ENCODE data around the gene ZC3H7B.

DNA sequence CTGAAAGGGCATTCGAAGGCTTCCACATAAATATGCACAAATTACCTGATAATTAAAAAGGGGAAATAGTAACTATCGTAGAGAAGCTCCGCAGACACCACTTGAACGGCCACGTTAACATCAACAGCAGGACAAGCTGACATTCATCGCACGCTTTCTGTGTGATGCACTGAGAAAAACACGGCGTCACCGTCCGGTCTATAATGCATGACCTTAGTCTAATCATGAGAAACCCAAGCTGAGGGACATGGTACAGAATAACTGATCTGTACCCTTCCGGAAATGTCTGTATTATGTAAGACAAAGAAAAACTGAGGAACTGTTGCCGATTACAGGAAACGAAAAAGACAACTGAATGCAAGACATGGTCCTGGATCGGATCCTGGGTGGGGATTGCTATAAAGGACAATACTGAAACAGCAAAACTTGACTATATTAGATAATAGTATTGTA is 14.7 kb upstream of the ZC3H7B start:
- no peak for TF ChIP-seq POLR2A (IDR thresholded peaks at IDR 0.05)
- TF ChIP-seq, protein P1, sequence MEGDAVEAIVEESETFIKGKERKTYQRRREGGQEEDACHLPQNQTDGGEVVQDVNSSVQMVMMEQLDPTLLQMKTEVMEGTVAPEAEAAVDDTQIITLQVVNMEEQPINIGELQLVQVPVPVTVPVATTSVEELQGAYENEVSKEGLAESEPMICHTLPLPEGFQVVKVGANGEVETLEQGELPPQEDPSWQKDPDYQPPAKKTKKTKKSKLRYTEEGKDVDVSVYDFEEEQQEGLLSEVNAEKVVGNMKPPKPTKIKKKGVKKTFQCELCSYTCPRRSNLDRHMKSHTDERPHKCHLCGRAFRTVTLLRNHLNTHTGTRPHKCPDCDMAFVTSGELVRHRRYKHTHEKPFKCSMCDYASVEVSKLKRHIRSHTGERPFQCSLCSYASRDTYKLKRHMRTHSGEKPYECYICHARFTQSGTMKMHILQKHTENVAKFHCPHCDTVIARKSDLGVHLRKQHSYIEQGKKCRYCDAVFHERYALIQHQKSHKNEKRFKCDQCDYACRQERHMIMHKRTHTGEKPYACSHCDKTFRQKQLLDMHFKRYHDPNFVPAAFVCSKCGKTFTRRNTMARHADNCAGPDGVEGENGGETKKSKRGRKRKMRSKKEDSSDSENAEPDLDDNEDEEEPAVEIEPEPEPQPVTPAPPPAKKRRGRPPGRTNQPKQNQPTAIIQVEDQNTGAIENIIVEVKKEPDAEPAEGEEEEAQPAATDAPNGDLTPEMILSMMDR (IDR thresholded peaks at IDR 0.05): no peak
